Loucy (cell line): ENCODE results near the gene JUP.

ENCODE experiments used
- H2AFZ ChIP-seq: fragments of 200-600 bp; sonication (generic); 2 replicates; pipeline ENCODE4 v1.6.0; 2016; ENCODE audit warnings: antibody characterized with exemption, mild to moderate bottlenecking, low read length, moderate library complexity
- H3F3A ChIP-seq: fragments of 200-600 bp; 2 replicates; pipeline ENCODE4 v1.6.0; 2016; ENCODE audit warnings: antibody characterized with exemption, low read depth, mild to moderate bottlenecking
- H3K27me3 ChIP-seq: fragments of 200-600 bp; sonication (generic); 2 replicates; pipeline ENCODE4 v1.6.1; 2014; ENCODE audit warnings: low read length, mild to moderate bottlenecking; ENCODE audit not compliant: insufficient read depth, poor library complexity, severe bottlenecking
- H3K36me3 ChIP-seq: fragments of 200-600 bp; sonication (generic); 2 replicates; pipeline ENCODE4 v1.6.1; 2016; ENCODE audit warnings: low read length; ENCODE audit not compliant: insufficient read depth
- H3K4me1 ChIP-seq: fragments of 200-600 bp; sonication (generic); 2 replicates; pipeline ENCODE4 v1.5.1; 2014; ENCODE audit warnings: low read length, mild to moderate bottlenecking; ENCODE audit not compliant: insufficient read depth, poor library complexity, severe bottlenecking
- H3K4me2 ChIP-seq: fragments of 200-600 bp; sonication (generic); 2 replicates; pipeline ENCODE4 v1.6.0; 2014; ENCODE audit warnings: antibody characterized with exemption, low read length, low read depth, mild to moderate bottlenecking; ENCODE audit not compliant: poor library complexity, severe bottlenecking
- H3K4me3 ChIP-seq: fragments of 200-600 bp; sonication (generic); 2 replicates; pipeline ENCODE4 v1.5.1; 2014; ENCODE audit warnings: low read length, mild to moderate bottlenecking, mixed read lengths; ENCODE audit not compliant: poor library complexity, severe bottlenecking
- H3K79me2 ChIP-seq: fragments of 200-600 bp; sonication (generic); 2 replicates; pipeline ENCODE4 v1.6.1; 2014; ENCODE audit warnings: low read length; ENCODE audit not compliant: insufficient read depth
- H3K9ac ChIP-seq: fragments of 200-600 bp; sonication (generic); 2 replicates; pipeline ENCODE4 v1.6.0; 2014; ENCODE audit warnings: mild to moderate bottlenecking, low read depth, low read length, moderate library complexity; ENCODE audit not compliant: poor library complexity, severe bottlenecking
- H3K9me2 ChIP-seq: fragments of 200-600 bp; sonication (generic); replicated peaks from 2 replicates; pipeline ENCODE4 v1.6.1; 2016; ENCODE audit warnings: low read depth, low read length, mixed read lengths
- H3K9me3 ChIP-seq: fragments of 200-600 bp; sonication (generic); 2 replicates; pipeline ENCODE4 v1.6.1; 2014; ENCODE audit warnings: mild to moderate bottlenecking, antibody characterized with exemption, low read length, low read depth; ENCODE audit not compliant: insufficient read depth
- H4K20me1 ChIP-seq: fragments of 200-600 bp; sonication (generic); 2 replicates; pipeline ENCODE4 v1.6.0; 2014; ENCODE audit warnings: antibody characterized with exemption, low read length, mild to moderate bottlenecking; ENCODE audit not compliant: insufficient read depth, poor library complexity, severe bottlenecking
- CTCF ChIP-seq: fragments of 200-600 bp; sonication (generic); conservative IDR thresholded peaks from 2 replicates; pipeline ENCODE4 v1.5.1; 2014; ENCODE audit warnings: mild to moderate bottlenecking, antibody characterized with exemption, low read length
- EZH2phosphoT487 ChIP-seq: fragments of 200-600 bp; IDR thresholded peaks from 2 replicates; pipeline ENCODE4 v1.6.1; 2018; ENCODE audit warnings: antibody characterized with exemption, mild to moderate bottlenecking, moderate library complexity, borderline replicate concordance

The JUP gene

GRCh38 chr17:41784207-41784744 is 2.2 kb downstream of the JUP start:
- H3K4me2 ChIP-seq = peak overlapping the region; percentile 94
- H3K4me3 ChIP-seq = peak overlapping the region; percentile 83
- no peaks in the 10 kb centered on the region for H3K9me2 ChIP-seq
- TF ChIP-seq CTCF = no peak
- no peak for TF ChIP-seq EZH2phosphoT487
- peaks cover 58% of the 10 kb centered on the region for H3K4me1 ChIP-seq
- H2AFZ ChIP-seq = no peak overlapping the region
- H3K36me3 ChIP-seq = no peaks in the 10 kb centered on the region
- no peaks in the 10 kb centered on the region for H3K9me3 ChIP-seq
- peak overlapping the region; percentile 93 for H3K9ac ChIP-seq
- no peaks in the 10 kb centered on the region for H3F3A ChIP-seq
- peaks cover 55% of the 10 kb centered on the region for H3K79me2 ChIP-seq
- H3K27me3 ChIP-seq = no peaks in the 10 kb centered on the region
- H4K20me1 ChIP-seq = peaks cover 40% of the 10 kb centered on the region

- TF ChIP-seq CTCF = no peak
- TF ChIP-seq EZH2phosphoT487 = no peak
- peaks cover 40% of the 10 kb centered on the region for H3K4me1 ChIP-seq
- H3K9me2 ChIP-seq = no peaks in the 10 kb centered on the region
- peaks cover 73% of the 10 kb centered on the region for H3K79me2 ChIP-seq
- peak overlapping the region; percentile 23 for H3K4me3 ChIP-seq
- H4K20me1 ChIP-seq = peaks cover 52% of the 10 kb centered on the region
- no peaks in the 10 kb centered on the region for H3F3A ChIP-seq
- H3K9ac ChIP-seq = no peak overlapping the region
- no peaks in the 10 kb centered on the region for H3K9me3 ChIP-seq
- peak overlapping the region; percentile 94 for H3K4me2 ChIP-seq
- peaks cover 6% of the 10 kb centered on the region; the same call in 1 of the 2 replicates for H3K36me3 ChIP-seq
- H3K27me3 ChIP-seq = no peaks in the 10 kb centered on the region
- H2AFZ ChIP-seq = no peak overlapping the region
Measured at GRCh38 chr17:41782142-41782541, 4.4 kb downstream of the JUP start.

GRCh38 chr17:41781404-41782110 is 5.0 kb downstream of the JUP start:
- H3K4me2 ChIP-seq = peak overlapping the region; percentile 94

More at GRCh38 chr17:41781404-41782110, 5.0 kb downstream of the JUP start:
- H3K4me1 ChIP-seq = peaks cover 38% of the 10 kb centered on the region
- H3K79me2 ChIP-seq = peaks cover 76% of the 10 kb centered on the region
- TF ChIP-seq CTCF (no peak), EZH2phosphoT487 (no peak)
- no peaks in the 10 kb centered on the region for H3K27me3 ChIP-seq
- no peaks in the 10 kb centered on the region for H3F3A ChIP-seq
- peaks cover 52% of the 10 kb centered on the region for H4K20me1 ChIP-seq
- peak overlapping the region; percentile 23 for H3K4me3 ChIP-seq
- H2AFZ ChIP-seq = no peak overlapping the region
- H3K9me2 ChIP-seq = no peaks in the 10 kb centered on the region
- no peaks in the 10 kb centered on the region for H3K9me3 ChIP-seq
- peaks cover 8% of the 10 kb centered on the region; the same call in 1 of the 2 replicates for H3K36me3 ChIP-seq
- H3K9ac ChIP-seq = no peak overlapping the region
